Vagina (tissue), 2 donors: Measurements from ENCODE around the gene PANK3.

Experiments used
- CTCF ChIP-seq, 3 experiments: fragments of 450-650 bp in 2 of 3; fragments of 200-600 bp in 1 of 3; sonication (generic) in 1 of 3; IDR thresholded peaks; one replicate each; pipeline ENCODE4 v1.5.1; 2017 to 2019; ENCODE audit warnings: antibody characterized with exemption in 3 of 3, mild to moderate bottlenecking in 2 of 3, moderate library complexity in 2 of 3
- POLR2A ChIP-seq, 2 donors: fragments of 450-650 bp; IDR thresholded peaks; one replicate each; pipeline ENCODE4 v1.6.1; 2017; ENCODE audit warnings: antibody characterized with exemption in 2 of 2, mild to moderate bottlenecking in 2 of 2, moderate library complexity in 2 of 2
- POLR2AphosphoS5 ChIP-seq, 2 donors: sonication (generic); formaldehyde crosslinking; IDR thresholded peaks; one replicate each; pipeline ENCODE4 v1.9.0; 2017; ENCODE audit warnings: antibody characterized with exemption in 2 of 2, mild to moderate bottlenecking in 2 of 2, low read depth in 1 of 2; ENCODE audit not compliant: insufficient read depth in 1 of 2

- no peak for TF ChIP-seq POLR2AphosphoS5 (IDR thresholded peaks at IDR 0.05; ENCODE audit: insufficient read depth in 1 of 2, low read depth in 1 of 2)
- no peak for TF ChIP-seq CTCF (IDR thresholded peaks at IDR 0.05)
- TF ChIP-seq POLR2A (IDR thresholded peaks at IDR 0.05): no peak
These were observed 53.3 kb downstream of the PANK3 start for GRCh38 chr5:168525856-168526255.
